ENCODE measurements around the gene INO80. TPM values are rescaled to one million over a fixed set of nuclear protein-coding genes. Genes with fewer than 3 reads are reported as not detected.

Gene INO80
- total RNA-seq, 6 donors from 2014 or later: 22.8 to 92.2 (median 43.9) TPM

DNA sequence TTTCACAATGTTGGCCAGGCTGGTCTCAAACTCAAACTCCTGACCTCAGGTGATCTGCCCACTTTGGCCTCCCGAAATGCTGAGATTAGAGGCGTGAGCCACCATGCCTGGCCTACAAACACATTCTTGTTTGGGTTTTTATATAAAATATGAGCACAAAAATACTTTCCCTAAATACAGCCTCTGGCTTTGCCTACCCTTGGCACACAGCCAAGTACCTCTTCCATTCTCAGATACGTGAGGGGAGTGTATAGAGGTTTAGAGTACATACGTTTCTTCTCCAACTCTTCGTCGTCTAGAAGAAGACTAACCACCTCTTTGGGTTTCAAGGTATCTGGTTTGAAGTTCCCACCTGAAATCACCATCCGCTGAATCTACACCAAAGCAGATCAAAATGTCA lies 129.3 kb downstream of the INO80 start:
- H3K9me3 ChIP-seq: no peaks in the 10 kb centered on the region
- 93 to 94% methylated on average over 7 of the region's 7 CpGs for WGBS, 2 donors
- peaks cover 0 to 18% (median 6%) of the 10 kb centered on the region in 4 donors for H3K4me1 ChIP-seq
- H3K27me3 ChIP-seq: no peaks in the 10 kb centered on the region
- peaks cover 45 to 84% (median 60%) of the 10 kb centered on the region in 4 donors for H3K36me3 ChIP-seq
- ATAC-seq (ENCODE audit: low FRiP score in 2 of 2) (no peak), DNase-seq (no peak)
- no peak overlapping the region for H3K4me3 ChIP-seq
- TF ChIP-seq POLR2AphosphoS5 (IDR thresholded peaks at IDR 0.05): no peak
- no peak for TF ChIP-seq EP300 (IDR thresholded peaks at IDR 0.05)
- TF ChIP-seq, protein P1, sequence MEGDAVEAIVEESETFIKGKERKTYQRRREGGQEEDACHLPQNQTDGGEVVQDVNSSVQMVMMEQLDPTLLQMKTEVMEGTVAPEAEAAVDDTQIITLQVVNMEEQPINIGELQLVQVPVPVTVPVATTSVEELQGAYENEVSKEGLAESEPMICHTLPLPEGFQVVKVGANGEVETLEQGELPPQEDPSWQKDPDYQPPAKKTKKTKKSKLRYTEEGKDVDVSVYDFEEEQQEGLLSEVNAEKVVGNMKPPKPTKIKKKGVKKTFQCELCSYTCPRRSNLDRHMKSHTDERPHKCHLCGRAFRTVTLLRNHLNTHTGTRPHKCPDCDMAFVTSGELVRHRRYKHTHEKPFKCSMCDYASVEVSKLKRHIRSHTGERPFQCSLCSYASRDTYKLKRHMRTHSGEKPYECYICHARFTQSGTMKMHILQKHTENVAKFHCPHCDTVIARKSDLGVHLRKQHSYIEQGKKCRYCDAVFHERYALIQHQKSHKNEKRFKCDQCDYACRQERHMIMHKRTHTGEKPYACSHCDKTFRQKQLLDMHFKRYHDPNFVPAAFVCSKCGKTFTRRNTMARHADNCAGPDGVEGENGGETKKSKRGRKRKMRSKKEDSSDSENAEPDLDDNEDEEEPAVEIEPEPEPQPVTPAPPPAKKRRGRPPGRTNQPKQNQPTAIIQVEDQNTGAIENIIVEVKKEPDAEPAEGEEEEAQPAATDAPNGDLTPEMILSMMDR (IDR thresholded peaks at IDR 0.05): no peak
- no peak for TF ChIP-seq POLR2A (IDR thresholded peaks at IDR 0.05)
- H3K27ac ChIP-seq: no peak overlapping the region

DNA sequence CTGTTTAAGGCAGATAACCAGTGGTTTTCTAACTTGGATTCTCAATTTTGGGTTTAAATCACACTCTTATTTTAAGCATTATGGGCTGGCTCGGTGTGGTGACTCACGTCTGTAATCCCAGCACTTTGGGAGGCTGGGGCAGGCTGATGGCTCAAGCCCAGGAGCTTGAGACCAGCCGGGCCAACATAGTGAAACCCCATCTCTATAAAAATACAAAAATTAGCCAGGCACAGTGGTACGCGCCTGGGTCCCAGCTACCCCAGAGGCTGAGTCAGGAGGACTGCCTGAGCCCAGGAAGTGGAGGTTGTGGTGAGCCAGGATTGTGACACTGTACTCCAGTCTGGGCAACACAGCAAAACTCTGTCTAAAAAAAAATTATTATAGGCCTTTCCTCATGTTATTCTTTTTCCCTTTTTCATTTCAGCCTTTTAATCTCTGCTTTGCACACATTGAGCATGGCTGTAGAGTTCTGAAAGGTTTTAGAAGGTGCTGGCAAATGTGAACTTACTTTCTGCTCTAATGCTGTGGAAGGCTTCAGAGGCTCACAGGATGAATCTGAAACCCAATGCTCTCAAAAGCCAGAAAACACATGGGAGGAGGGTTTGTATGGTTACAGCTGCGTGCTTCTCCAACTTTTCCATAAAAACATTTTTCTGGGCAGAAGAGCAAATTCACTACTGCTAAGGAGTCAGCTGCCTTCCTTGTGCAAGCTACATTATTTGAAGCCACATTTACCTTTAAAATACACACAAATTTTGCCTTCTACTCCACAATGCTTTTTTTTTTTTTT lies 130.3 kb downstream of the INO80 start:
- ATAC-seq (ENCODE audit: low FRiP score in 2 of 2) (no peak), DNase-seq (no peak)
- peaks cover 49 to 88% (median 62%) of the 10 kb centered on the region in 4 donors for H3K36me3 ChIP-seq

DNA sequence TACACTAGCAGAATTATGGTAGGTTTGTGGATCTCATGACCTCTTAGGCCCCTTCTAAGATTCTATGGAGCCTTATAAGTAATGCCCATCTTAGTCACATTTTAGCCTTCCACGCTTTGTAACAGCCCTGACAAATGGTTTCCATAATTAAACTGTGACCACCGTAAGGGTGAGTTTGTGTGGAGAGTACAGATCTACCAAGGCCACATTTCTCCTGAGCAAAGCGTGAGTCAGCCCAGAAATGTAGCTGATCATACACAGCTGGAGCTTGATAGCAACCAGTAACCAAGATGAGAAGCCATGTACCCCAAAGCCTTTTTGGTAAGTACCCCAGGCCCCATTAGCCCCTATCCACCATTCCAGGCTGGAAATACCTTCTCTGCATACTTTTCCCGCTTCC lies 131.1 kb downstream of the INO80 start:
- WGBS, 2 donors: 95 to 96% methylated on average over 4 of the region's 4 CpGs
- no peaks in the 10 kb centered on the region for H3K27me3 ChIP-seq
- no peaks in the 10 kb centered on the region for H3K9me3 ChIP-seq
- DNase-seq (no peak), ATAC-seq (ENCODE audit: low FRiP score in 2 of 2) (no peak)
- H3K4me3 ChIP-seq: no peak overlapping the region
- H3K27ac ChIP-seq: no peak overlapping the region
- TF ChIP-seq, protein P1 (IDR thresholded peaks at IDR 0.05): no peak
- H3K4me1 ChIP-seq: peaks cover 0 to 20% (median 10%) of the 10 kb centered on the region in 4 donors
- H3K36me3 ChIP-seq: peaks cover 50 to 88% (median 67%) of the 10 kb centered on the region in 4 donors

More for the DNA sequence above, 130.3 kb downstream of the INO80 start:
- H3K27ac ChIP-seq: no peak overlapping the region
- H3K9me3 ChIP-seq: no peaks in the 10 kb centered on the region
- peaks cover 0 to 20% (median 10%) of the 10 kb centered on the region in 4 donors for H3K4me1 ChIP-seq
- TF ChIP-seq POLR2AphosphoS5 (IDR thresholded peaks at IDR 0.05): no peak
- H3K27me3 ChIP-seq: no peaks in the 10 kb centered on the region
- 96 to 98% methylated on average over 6 of the region's 6 CpGs for WGBS, 2 donors
- H3K4me3 ChIP-seq: no peak overlapping the region

DNA sequence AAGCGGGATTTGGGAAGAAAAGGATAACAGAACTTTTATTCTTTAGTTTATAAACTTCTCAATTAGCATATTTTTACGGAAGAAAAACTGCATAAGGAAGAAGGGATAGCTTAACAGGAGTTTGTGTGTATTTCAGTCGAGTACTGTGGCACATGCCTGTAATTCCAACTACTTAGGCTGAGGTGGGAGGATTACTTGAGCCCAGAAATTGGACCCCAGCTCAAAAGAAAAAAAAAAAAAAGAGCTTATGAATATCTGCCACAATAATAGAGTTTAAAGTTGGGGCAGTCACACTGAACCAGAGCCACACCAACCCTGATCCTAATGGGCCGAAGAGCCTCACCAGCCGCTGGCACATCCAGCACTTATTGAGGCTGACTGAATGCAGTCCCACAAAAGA lies 131.7 kb downstream of the INO80 start:
- no peak overlapping the region for H3K4me3 ChIP-seq
- TF ChIP-seq, protein P1 (IDR thresholded peaks at IDR 0.05): no peak
- no peak for TF ChIP-seq POLR2AphosphoS5 (IDR thresholded peaks at IDR 0.05)
- no peak for TF ChIP-seq EP300 (IDR thresholded peaks at IDR 0.05)
- no peak for TF ChIP-seq POLR2A (IDR thresholded peaks at IDR 0.05)
- no peak for ATAC-seq (ENCODE audit: low FRiP score in 2 of 2)
- no peaks in the 10 kb centered on the region for H3K9me3 ChIP-seq
- 92 to 98% methylated on average over 5 of the region's 5 CpGs for WGBS, 2 donors
- peaks cover 51 to 94% (median 73%) of the 10 kb centered on the region in 4 donors for H3K36me3 ChIP-seq
- no peaks in the 10 kb centered on the region for H3K27me3 ChIP-seq
- no peak for DNase-seq
- H3K4me1 ChIP-seq: peaks cover 0 to 20% (median 10%) of the 10 kb centered on the region in 4 donors
- H3K27ac ChIP-seq: no peak overlapping the region

DNA sequence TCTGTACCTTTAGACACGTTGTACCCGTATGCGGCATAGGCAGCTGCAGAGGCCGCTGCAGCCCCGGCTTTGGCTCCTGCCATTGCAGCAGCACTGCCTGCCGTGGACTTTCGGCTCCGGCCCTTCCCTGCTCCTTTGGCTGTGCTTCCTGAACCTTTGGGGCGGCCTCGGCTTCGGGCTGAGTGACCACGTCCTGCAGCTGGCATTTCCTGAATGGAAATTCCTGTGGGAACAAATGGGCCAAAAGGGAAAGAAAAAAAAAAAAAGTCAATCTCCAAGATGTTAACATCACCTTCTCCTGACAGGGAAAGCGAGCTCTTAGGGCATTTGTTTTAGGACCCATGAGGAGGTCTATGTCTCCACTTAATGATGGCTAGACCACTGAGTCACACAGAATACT lies 133.2 kb downstream of the INO80 start:
- no peaks in the 10 kb centered on the region for H3K9me3 ChIP-seq
- H3K4me1 ChIP-seq: peaks cover 0 to 20% (median 10%) of the 10 kb centered on the region in 4 donors
- H3K4me3 ChIP-seq: no peak overlapping the region
- H3K36me3 ChIP-seq: peaks cover 60 to 100% (median 88%) of the 10 kb centered on the region in 4 donors
- 61 to 66% methylated on average over 4 to 13 of the region's 13 CpGs for WGBS, 2 donors
- TF ChIP-seq, protein P1 (IDR thresholded peaks at IDR 0.05): no peak
- TF ChIP-seq POLR2A (IDR thresholded peaks at IDR 0.05) (no peak), POLR2AphosphoS5 (IDR thresholded peaks at IDR 0.05) (no peak), EP300 (IDR thresholded peaks at IDR 0.05) (no peak)
- H3K27me3 ChIP-seq: no peaks in the 10 kb centered on the region
- DNase-seq (peak in 1 of 2 donors; percentile 78), ATAC-seq (ENCODE audit: low FRiP score in 2 of 2) (no peak)
- H3K27ac ChIP-seq: peak overlapping the region in 2 of 4 donors; percentile 36 to 74

All from upper lobe of left lung (tissue), 6 donors.